GM08714 (cell line): ENCODE measurements around the gene EHD3.

Experiments used
- H3K4me3 ChIP-seq: fragments of 200-500 bp; sonication (Bioruptor generic); 2 replicates; pipeline ENCODE4 v1.5.1; 2014; ENCODE audit warnings: mild to moderate bottlenecking, low read length, inconsistent platforms
- ZNF274 ChIP-seq: IDR thresholded peaks from 2 replicates; pipeline ENCODE4 v1.6.1; 2012; ENCODE audit warnings: mild to moderate bottlenecking, low read depth, low read length

Gene EHD3

DNA sequence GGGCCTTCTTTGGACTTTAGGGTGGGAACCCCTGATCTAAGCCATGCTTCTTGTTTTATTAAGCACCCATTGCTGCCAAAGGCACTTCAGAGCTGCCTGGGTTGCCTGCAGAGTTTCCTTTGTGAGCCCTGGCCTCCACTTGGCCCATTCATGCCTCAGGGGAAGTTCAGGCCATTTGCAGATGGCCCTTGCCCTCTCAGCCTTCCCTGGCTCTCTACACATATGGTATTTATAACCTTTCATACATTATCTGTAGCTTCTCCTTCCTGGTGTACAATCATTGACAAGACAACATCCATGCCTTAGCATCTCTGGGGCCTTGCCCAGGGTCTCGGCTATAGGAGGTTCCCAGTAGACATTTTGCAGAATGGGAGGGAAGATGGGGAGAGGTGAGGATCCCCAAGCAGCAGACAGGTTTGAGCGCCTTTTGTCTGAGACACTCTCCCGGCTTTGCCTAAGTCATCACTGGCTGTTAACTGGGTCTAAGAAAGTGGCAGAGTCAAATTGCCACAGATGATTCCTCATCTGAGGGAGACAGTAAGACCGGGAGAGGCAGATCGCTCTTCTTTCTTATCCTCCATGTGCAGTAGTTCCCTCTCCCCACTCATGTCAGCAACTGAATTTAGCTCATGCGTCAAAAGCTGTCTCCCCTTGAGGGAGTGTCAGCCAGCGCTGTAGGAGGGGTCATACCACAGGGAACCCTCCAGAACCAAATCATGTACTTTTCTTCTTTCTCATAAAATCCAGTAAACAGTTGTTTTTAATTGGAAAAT lies 2.7 kb downstream of the EHD3 start:
- TF ChIP-seq ZNF274, result no peak
- no peak overlapping the region for H3K4me3 ChIP-seq

DNA sequence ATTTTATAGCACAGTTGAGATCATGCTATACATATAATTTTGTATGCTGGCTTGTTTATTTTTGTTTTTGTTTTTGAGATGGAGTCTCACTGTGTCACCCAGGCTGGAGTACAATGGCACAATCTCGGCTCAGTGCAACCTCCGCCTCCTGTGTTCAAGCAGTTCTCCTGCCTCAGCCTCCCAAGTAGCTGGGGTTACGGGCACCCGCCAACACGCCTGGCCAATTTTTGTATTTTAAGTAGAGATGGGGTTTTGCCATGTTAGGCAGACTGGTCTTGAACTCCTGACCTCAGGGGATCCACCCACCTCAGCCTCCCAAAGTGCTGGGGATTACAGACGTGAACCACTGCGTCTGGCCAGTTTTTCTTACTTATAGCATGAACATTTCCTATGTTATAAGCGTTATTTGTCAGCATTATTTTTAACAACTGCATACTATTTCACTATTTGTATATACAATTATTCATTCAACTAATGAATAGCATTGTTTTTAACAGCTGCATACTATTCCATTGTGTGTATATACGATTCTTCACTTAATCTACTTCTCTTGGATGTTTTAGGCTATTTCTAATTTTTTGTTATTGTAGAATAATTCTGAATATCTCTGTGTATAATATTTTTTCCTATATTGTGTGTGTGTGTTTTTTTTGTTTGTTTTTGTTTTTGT lies 3.5 kb downstream of the EHD3 start:
- no peak overlapping the region for H3K4me3 ChIP-seq
- TF ChIP-seq ZNF274, result no peak

DNA sequence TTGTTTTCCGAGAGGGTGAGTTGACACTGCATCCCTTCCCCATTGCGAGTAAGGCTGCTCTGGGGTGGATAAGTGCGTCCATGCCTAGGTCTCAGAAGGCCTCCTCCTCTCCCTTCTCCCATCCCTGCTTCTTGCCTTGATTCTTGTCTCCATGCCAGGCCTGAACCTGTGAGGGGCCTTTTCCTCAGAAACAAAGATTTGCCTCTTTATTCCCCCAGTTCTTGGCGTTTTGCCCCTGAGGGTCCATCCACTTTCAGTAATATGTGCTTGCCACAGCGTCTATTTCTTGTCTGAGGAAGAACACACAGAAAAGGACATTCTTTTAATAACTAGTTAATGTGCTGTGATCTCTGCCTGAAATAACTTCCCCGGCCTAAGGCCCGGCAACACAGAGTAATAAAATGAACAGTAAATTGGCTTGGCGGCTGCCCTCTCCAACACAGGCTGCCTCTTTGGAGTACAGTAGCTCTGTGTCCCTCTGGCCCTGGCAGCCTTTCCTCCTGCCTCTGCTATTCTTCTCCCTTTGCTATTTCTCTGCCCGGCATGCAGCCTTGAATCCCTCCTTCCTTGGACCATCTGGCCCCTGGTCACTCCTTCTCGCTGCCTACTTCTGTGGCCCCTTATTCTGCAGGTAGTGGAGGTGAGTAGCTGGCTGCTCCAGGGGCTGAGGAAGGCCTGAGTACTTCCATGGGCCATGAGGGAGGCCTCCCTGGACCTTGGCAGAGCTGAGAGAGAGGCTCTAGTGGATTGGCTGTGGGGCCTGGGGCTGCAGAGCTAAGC lies 4.4 kb downstream of the EHD3 start:
- H3K4me3 ChIP-seq, result no peak overlapping the region
- no peak for TF ChIP-seq ZNF274

DNA sequence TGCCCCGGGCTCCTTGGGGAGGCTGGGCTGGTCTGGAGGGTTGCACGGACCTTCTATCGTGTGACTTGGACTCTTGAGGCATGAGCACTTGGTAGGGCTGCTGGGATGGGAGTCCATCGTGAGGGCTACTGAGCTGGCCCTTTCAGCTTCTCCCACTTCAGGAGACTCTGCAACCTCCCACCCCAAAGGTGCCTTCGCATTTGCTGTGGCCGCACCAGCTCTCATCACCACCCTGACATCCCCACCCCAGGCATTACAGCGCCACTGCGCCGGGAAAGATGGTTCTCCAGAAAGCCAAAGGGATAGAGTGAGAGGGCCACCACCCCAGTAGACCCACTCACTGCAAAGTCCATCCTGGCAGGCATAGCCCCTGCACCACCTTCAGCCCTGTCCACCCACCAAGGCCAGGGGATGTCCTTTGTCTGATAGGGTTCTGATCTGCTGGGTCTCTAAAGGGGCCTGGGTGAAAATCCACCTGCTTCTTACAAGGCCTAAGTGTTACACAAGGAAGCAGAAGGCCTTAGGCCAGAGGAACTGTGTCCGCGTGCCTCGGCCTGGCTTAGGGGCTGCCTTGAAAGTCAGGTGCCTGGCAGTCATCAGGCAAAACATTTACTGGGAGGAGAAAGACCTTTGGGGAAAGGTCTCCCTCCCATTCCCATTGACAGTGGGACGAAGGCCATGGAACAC lies 5.1 kb downstream of the EHD3 start:
- no peak for TF ChIP-seq ZNF274
- H3K4me3 ChIP-seq, result no peak overlapping the region

DNA sequence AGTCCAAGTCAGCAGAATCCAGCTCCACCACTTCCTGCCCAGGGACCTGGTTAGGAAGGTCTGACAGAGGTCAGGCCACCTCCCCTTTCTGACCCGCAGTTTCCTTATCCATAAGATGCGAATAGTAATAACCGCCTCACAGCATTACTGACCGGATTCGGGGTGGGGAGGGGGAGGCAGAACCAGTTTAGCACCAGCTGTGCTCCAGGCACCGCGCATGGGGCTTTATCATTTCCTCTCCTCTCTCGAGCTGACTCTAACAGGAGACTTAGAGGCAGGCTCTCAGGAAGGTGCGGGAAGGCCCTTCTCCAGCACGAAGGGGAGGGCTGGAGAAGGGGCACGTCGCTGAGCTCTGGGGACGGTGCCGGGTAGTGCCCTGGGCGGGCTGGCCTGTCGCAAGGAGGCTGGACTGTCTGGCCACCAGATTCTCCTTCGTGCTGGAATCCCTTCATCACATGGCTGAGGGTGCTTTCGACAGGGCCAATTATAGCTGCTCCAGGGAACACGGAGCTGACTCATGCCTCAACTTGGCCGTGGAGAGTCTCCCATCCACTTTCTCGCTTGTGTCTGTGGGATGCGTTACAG lies 5.7 kb downstream of the EHD3 start:
- H3K4me3 ChIP-seq, result no peak overlapping the region
- TF ChIP-seq ZNF274, result no peak

DNA sequence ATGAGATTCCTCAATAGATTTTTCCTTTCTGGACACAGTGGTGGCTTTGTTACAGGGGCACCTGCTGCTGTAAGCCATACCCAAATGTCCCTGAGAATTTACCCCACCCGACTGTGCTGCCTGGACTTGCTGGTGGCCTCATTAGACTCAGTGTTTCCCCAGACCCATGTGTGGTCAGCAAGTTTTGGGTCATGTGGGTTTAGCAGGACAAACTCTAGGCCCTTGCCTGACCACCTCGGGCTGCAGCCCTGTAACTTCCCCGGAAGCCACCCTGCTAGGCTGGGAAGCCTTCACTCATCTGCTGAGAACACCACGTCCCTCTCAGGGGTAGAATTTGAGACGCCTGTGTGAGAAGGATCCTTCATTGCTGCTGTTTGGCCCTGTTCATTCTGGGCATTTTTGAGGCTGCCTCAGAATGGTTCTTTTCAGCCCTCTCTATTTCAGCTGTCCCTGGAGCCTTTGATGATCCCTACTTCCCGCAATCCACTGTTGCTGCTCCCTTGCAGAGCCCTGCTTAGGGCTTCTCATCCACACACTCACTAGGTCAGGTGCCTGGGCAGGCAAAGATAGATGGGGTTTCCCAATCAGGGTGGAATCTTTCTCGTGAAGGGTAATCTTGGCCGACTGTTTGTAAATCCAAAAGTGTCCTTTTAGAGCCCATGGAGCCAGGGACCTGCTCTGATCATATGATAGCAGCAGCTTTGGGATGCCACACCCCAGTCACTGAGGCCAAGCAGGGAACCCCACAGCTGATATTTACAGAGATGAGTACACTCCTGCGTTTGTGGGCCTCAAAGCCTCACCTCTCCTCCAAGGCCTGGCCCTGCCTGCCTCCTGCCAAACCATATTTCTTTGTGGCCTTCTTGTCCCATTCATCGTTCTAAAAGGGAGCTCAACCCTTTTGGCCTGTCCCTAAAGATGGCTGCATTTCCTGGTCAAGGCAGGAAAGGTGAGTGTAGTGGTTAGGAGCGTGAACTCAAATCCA lies 6.7 kb downstream of the EHD3 start:
- no peak for TF ChIP-seq ZNF274
- no peak overlapping the region for H3K4me3 ChIP-seq

DNA sequence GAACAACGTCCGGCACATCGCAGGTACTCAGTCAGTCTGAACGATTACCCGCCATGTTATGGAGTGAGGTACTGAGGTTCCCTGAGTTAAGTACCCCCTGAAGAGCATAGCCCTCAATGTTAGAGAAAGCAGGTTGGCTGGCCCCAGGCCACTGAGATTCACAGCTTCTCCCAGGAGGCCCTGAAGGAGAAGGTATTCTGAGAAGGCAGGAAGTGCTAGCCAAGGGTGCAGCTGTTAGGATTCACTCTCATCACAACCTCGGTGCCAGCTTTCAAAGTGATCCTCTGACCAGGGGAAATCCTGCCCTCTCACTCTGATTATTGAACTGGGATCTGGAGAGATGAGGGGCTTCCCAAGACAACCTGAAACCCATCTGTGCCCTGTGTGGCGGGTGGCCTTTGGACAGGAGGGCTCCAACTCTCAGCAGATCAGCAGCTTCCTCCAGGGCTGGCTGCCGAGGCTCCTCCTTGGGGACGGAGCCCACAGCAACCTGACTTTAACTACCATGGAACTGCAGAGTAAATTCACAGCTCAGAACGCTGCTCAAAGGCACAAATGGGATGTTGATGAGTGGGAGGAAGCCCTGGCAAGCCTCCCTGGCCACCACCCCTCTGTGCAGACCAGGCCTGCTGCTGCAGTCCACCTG lies 7.8 kb downstream of the EHD3 start:
- TF ChIP-seq ZNF274, result no peak
- H3K4me3 ChIP-seq, result no peak overlapping the region

DNA sequence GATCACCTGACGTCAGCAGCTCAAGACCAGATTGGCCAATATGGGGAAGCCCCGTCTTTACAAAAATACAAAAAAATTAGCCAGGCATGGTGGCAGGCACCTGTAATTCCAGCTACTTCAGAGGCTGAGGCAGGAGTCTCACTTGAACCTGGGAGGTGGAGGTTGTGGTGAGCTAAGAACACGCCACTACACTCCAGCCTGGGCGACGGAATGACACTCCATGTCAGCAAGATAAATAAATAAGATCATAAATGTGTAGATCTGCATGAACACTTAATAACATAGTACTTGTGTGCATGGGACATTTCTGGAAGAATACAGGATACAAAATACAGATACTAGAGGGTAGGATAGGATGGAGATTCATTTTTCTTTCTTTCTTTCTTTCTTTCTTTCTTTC lies 9.1 kb downstream of the EHD3 start:
- no peak overlapping the region for H3K4me3 ChIP-seq
- no peak for TF ChIP-seq ZNF274

DNA sequence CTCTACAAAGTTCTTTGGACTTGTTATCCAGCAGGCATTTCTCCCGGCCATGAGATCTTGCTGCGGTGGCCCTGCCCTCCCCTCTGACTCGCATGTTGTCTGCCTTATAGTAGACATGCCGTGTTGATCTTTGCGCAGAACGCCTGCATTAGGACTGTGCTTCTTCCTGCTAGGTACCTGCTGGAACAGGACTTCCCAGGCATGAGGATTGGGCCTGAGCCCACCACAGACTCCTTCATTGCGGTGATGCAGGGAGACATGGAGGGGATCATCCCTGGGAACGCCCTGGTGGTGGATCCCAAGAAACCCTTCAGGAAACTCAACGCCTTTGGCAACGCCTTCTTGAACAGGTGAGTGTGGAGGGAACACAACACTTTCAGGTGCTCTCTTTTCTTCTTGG lies 10.1 kb downstream of the EHD3 start:
- TF ChIP-seq ZNF274, result no peak

DNA sequence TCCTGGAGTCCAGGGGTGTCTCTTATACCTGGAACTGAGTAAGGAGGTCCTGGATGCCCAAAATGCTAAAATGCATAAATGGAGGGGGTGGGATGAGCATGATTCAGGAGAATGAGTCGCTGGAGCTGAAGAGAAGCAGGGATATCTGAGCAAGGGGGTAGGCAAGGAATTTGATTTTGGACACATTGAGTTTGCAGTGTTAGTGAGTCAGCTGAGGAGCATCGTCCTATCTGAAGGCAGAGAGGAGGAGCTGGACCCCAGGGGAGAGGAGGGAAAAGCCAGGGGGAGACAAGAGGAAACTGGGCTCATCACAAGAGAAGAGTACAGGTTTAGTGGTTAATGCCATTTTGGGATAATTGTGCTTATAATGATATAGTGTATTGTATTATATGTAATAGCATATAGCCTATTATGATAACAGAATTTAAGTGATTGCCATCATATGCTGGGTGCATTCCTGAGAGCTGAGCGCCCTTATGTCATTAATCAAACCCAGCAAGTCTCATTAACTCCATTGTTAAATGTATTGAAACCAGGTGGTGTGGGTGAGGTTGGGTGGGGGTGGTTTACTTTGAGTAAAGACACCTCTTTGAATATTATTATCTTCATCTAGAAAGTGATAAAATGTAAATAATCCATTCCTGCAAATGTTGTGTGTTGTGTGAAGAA lies 12.4 kb downstream of the EHD3 start:
- no peak for TF ChIP-seq ZNF274
- H3K4me3 ChIP-seq, result no peak overlapping the region

More for the DNA sequence above, 10.1 kb downstream of the EHD3 start:
- H3K4me3 ChIP-seq, result no peak overlapping the region

DNA sequence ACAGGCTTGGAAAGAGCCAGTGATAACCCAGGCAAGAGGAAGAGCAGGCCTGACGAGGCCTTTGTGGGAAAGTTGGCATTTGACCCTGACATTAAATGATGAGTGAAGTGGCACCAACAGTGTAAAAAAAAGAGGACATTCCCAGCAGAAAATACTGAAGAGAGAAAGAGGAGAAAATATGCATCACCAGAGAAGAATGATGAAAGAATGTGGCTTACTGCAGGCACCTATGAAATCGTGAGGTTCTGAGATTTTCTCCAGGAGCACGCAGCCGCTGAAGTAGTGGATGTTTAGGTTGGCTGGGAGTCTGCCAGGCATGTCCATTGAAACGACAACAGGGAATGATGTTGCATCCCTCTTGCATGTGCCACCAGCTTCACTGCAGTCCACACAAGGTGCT lies 13.8 kb downstream of the EHD3 start:
- H3K4me3 ChIP-seq, result no peak overlapping the region
- TF ChIP-seq ZNF274, result no peak

DNA sequence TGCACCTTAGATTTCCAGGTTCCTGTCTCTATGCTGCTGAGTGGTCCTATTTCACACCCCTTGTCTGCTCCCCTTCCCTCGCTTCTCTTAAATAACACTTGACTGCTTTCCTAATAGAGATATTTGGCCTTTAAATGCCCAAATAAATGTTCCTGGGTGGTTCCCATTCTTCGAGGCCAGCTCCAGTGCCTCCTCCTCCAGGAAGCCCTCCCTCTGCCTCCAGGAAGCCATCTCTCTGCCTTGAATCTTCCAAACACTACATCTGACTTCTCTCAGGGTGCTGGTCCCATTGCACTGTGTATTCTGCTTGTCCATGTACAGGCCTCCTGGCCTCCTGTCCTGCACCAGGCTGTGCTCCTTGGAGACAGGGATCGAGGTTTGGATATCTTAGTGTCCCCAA lies 14.2 kb downstream of the EHD3 start:
- TF ChIP-seq ZNF274, result no peak

More for the DNA sequence above, 14.2 kb downstream of the EHD3 start:
- no peak overlapping the region for H3K4me3 ChIP-seq
